Gastroesophageal sphincter (tissue), 4 donors: ENCODE data around the gene C14orf180. TPM values are rescaled to one million over a fixed set of nuclear protein-coding genes. Genes with fewer than 3 reads are reported as not detected.
"Not testable (repeated sequence)": the region's sequence is repeated elsewhere in the genome, so short reads cannot be mapped to it uniquely, and the experiment has no call there.

Experiments used
- ATAC-seq: fragments of 150-250 bp; one replicate; pipeline ENCODE4 v1.9.1; 2016; ENCODE audit warnings: mild to moderate bottlenecking, moderate library complexity
- H3K27ac ChIP-seq, 4 donors: fragments of 200-600 bp; sonication (generic) in 3 of 4; 1 replicate in 3 of 4; 2 replicates in 1 of 4; pipeline ENCODE4 v1.5.1; 2016 to 2019
- H3K27me3 ChIP-seq: fragments of 200-600 bp; sonication (generic); one replicate; pipeline ENCODE4 v1.5.1; 2019
- H3K36me3 ChIP-seq, 2 donors: fragments of 200-600 bp; sonication (generic); one replicate each; pipeline ENCODE4 v1.5.1; 2019; ENCODE audit warnings: control low read depth in 1 of 2
- H3K4me1 ChIP-seq, 3 donors: fragments of 200-600 bp; sonication (generic); 1 replicate in 2 of 3; 2 replicates in 1 of 3; pipeline ENCODE4 v1.5.1; 2016 to 2019; ENCODE audit warnings: control low read depth in 2 of 3
- H3K4me3 ChIP-seq, 2 donors: fragments of 200-600 bp; sonication (generic); one replicate each; pipeline ENCODE4 v1.5.1; 2019; ENCODE audit warnings: mild to moderate bottlenecking in 1 of 2, moderate library complexity in 1 of 2
- H3K9me3 ChIP-seq, 3 donors: fragments of 200-600 bp; sonication (generic); one replicate each; pipeline ENCODE4 v1.5.1; 2017 to 2019; ENCODE audit warnings: control low read depth in 2 of 3
- EP300 ChIP-seq: sonication (generic); formaldehyde crosslinking; IDR thresholded peaks from one replicate; pipeline ENCODE4 v1.6.1; 2017; ENCODE audit warnings: antibody characterized with exemption, mild to moderate bottlenecking
- POLR2A ChIP-seq, 2 donors: fragments of 450-650 bp; IDR thresholded peaks; one replicate each; pipeline ENCODE4 v1.6.1; 2017; ENCODE audit warnings: antibody characterized with exemption in 2 of 2, mild to moderate bottlenecking in 2 of 2, moderate library complexity in 1 of 2
- POLR2AphosphoS5 ChIP-seq: sonication (generic); formaldehyde crosslinking; IDR thresholded peaks from one replicate; pipeline ENCODE4 v1.6.1; 2017; ENCODE audit warnings: antibody characterized with exemption
- WGBS, 2 donors: methylation state at CpG; one replicate each; pipeline ENCODE4 v1.1.5; 2018; ENCODE audit warnings: low coverage in 1 of 2; 5-methylcytosine and 5-hydroxymethylcytosine counted together
- total RNA-seq, 4 donors: library from RNA; depleted of rRNA; stranded (reverse); fragments of >200 nt; gene quantifications; one replicate each; pipeline ENCODE4 v1.1.0, GENCODE V29; 2016
- TF ChIP-seq, protein P1 (sequence below), 4 experiments: fragments of 200-600 bp in 2 of 4; fragments of 450-650 bp in 2 of 4; sonication (generic) in 1 of 4; IDR thresholded peaks; one replicate each; pipeline ENCODE4 v1.5.1; 2017 to 2019; ENCODE audit warnings: antibody characterized with exemption in 4 of 4, mild to moderate bottlenecking in 2 of 4, moderate library complexity in 2 of 4

The C14orf180 gene
- total RNA-seq, 4 donors from 2014 or later: 0.54 to 0.78 TPM; not detected in 2

DNA sequence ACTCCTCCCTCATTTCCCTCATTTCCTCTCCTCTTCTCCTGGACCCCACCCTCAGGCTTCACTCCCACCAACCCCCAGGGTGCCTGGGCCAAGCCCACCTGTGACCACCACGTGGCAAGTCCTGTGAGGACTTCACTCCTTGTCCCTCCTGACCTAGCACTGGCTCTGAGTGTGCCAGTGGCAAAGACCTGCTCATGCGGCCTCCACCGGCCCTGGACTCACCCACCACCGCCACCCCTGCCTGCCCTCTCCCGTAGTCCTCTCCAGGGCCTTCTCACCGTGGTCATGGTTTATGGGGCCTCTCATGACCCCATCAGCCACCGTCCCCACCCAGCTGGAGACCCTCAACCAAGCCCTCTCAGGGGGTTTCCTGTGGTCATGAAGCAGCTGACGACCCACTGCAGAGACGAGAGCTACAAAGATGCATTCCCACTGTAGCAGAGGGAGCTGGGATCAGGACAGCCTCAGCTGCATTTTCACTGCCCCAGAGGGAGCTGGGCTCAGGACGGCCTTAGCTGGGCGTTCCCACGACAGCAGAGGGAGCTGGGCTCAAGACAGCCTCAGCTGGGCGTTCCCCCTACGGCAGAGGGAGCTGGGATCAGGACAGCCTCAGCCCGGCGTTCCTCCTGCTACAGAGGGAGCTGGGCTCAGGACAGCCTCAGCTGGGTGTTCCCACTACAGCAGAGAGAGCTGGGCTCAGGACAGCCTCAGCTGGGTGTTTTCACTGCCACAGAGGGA lies 3.2 kb upstream of the C14orf180 start:
- TF ChIP-seq, protein P1, sequence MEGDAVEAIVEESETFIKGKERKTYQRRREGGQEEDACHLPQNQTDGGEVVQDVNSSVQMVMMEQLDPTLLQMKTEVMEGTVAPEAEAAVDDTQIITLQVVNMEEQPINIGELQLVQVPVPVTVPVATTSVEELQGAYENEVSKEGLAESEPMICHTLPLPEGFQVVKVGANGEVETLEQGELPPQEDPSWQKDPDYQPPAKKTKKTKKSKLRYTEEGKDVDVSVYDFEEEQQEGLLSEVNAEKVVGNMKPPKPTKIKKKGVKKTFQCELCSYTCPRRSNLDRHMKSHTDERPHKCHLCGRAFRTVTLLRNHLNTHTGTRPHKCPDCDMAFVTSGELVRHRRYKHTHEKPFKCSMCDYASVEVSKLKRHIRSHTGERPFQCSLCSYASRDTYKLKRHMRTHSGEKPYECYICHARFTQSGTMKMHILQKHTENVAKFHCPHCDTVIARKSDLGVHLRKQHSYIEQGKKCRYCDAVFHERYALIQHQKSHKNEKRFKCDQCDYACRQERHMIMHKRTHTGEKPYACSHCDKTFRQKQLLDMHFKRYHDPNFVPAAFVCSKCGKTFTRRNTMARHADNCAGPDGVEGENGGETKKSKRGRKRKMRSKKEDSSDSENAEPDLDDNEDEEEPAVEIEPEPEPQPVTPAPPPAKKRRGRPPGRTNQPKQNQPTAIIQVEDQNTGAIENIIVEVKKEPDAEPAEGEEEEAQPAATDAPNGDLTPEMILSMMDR (IDR thresholded peaks at IDR 0.05): no peak
- TF ChIP-seq POLR2A (IDR thresholded peaks at IDR 0.05) (no peak), EP300 (no peak), POLR2AphosphoS5 (no peak)
- no peaks in the 10 kb centered on the region for H3K9me3 ChIP-seq
- no peak overlapping the region for H3K4me3 ChIP-seq
- H3K27me3 ChIP-seq: peaks cover 77% of the 10 kb centered on the region
- no peak overlapping the region for H3K27ac ChIP-seq
- H3K4me1 ChIP-seq: peaks cover 0 to 24% (median 0%) of the 10 kb centered on the region in 3 donors
- ATAC-seq: no peak
- 100% methylated on average over 1 of the region's 16 CpGs; no CpG with 5 or more reads in 1 of the 2 donors for WGBS, 2 donors
- no peaks in the 10 kb centered on the region for H3K36me3 ChIP-seq

DNA sequence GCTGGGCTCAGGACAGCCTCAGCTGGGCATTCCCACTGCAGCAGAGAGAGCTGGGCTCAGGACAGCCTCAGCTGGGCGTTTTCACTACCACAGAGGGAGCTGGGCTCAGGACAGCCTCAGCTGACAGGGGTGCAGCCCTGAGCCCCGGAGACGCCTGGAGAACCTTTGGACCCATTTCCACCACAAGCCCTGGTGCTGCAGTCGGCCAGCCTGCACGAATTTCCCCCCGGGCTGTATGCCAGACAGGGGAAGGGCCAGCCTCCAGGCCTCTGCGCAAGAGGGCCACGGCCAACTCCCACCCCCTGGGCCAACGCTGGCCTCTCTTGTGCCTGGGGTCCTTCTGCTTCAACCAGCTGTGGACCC lies 2.6 kb upstream of the C14orf180 start:
- Histone ChIP-seq H3K27ac (no peak overlapping the region), H3K9me3 (no peaks in the 10 kb centered on the region), H3K36me3 (no peaks in the 10 kb centered on the region), H3K4me3 (no peak overlapping the region), H3K27me3 (peaks cover 77% of the 10 kb centered on the region), H3K4me1 (peaks cover 0 to 29% (median 0%) of the 10 kb centered on the region in 3 donors)
- no peak for TF ChIP-seq POLR2A (IDR thresholded peaks at IDR 0.05)
- no peak for TF ChIP-seq EP300
- TF ChIP-seq, protein P1 (IDR thresholded peaks at IDR 0.05): no peak
- TF ChIP-seq POLR2AphosphoS5: no peak
- no CpG with 5 or more reads among the region's 9 CpGs for WGBS, 2 donors
- ATAC-seq: no peak

DNA sequence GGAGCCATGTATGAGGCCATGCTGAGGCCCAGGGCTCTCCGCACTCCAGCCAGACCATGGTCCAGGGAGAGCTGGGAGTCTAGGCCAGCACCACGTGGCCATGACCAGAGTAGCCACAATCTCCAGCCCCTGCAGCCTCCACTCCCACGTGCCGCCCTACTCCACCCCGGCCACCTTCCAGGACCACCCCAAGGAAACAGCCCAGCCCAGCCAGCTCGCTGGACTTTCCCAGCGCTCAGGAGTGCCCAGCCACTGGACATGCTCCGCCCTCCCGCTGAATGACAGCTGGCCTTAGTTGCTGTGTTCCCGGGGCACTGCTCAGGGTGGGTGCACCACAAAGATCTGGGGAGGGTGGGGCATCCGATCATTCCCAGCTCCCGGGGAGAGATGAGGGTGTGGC lies 2.1 kb upstream of the C14orf180 start:
- TF ChIP-seq POLR2A (IDR thresholded peaks at IDR 0.05): no peak
- H3K36me3 ChIP-seq: no peaks in the 10 kb centered on the region
- no CpG with 5 or more reads among the region's 12 CpGs for WGBS, 2 donors
- ATAC-seq: no peak
- no peaks in the 10 kb centered on the region for H3K9me3 ChIP-seq
- peaks cover 72% of the 10 kb centered on the region for H3K27me3 ChIP-seq
- H3K27ac ChIP-seq: no peak overlapping the region
- no peak overlapping the region for H3K4me3 ChIP-seq
- H3K4me1 ChIP-seq: peaks cover 0 to 34% (median 0%) of the 10 kb centered on the region in 3 donors

DNA sequence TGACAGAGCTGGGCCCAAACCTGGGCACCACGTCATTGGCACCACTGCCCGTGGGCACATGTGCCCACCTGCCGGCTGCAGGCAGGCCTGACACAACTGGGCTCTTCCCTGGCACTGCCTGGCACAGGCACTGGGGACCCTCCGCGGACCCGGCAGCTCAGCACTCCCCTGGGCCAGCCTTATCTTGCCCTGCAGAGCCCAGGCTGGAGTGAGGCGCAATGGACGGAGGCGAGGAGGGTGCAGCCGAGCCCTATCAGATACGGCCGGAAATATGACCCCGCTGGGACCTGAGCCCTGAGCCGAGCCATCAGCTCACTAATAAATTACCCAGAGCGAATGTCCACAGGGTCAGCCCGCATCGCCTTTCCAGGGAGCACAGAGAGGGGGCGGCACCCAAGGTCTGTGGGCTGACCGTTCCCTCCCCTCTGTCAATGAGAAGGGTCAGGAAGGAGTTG lies 1.7 kb upstream of the C14orf180 start:
- H3K9me3 ChIP-seq: no peaks in the 10 kb centered on the region
- TF ChIP-seq POLR2AphosphoS5 (no peak), POLR2A (IDR thresholded peaks at IDR 0.05) (no peak), EP300 (no peak)
- TF ChIP-seq, protein P1 (IDR thresholded peaks at IDR 0.05): no peak
- ATAC-seq: no peak
- no CpG with 5 or more reads among the region's 19 CpGs for WGBS, 2 donors
- H3K27ac ChIP-seq: no peak overlapping the region
- H3K4me3 ChIP-seq: no peak overlapping the region
- H3K36me3 ChIP-seq: no peaks in the 10 kb centered on the region
- peaks cover 0 to 39% (median 0%) of the 10 kb centered on the region in 3 donors for H3K4me1 ChIP-seq
- H3K27me3 ChIP-seq: peaks cover 67% of the 10 kb centered on the region

DNA sequence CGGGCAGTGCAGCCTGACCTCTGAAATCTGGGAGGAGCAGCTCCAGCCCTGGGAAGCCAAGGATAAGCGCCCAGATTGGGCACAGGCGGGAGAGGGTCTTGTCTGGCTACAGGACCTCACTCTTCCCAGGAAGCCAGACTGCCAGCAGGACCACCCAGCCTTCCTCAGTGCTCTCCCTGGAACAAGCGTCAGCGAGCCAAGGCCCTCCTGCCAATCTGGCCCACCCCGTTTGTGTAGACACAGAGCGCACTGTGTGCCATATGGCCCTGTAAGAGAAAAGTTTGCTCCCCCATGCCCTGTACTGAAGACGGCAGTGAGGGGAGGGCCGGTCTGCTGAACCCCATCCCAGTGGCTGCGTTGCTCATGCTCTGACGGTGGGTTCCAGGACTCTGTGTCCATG lies 1.2 kb upstream of the C14orf180 start:
- 70% methylated on average over 7 of the region's 11 CpGs; no CpG with 5 or more reads in 1 of the 2 donors for WGBS, 2 donors
- no peaks in the 10 kb centered on the region for H3K36me3 ChIP-seq
- peaks cover 0 to 43% (median 0%) of the 10 kb centered on the region in 3 donors for H3K4me1 ChIP-seq
- no peak for ATAC-seq
- no peak overlapping the region for H3K27ac ChIP-seq
- H3K9me3 ChIP-seq: no peaks in the 10 kb centered on the region
- peaks cover 65% of the 10 kb centered on the region for H3K27me3 ChIP-seq
- TF ChIP-seq EP300 (no peak), POLR2AphosphoS5 (no peak)
- H3K4me3 ChIP-seq: no peak overlapping the region

DNA sequence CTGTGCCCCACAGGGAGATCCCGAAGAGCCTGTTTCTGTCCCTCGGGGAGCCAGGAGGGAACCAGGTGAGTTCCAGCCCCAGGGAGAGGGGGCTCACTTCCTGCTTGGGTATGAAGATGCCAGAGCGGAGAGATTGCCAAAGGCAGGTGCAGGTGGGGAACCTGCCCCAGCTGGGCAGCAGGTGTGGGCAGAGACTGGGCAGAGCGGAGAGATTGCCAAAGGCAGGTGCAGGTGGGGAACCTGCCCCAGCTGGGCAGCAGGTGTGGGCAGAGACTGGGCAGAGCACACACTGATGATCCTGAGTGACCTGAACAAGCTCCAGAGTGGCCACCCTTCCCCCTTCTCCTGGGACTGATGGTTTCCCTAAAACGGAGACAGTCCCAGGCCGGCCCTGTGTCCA lies 375 bp downstream of the C14orf180 start:
- not testable (repeated sequence) for H3K9me3 ChIP-seq, H3K36me3 ChIP-seq, H3K4me3 ChIP-seq, H3K27ac ChIP-seq, ATAC-seq
- Histone ChIP-seq H3K27me3 (peaks cover 59% of the 10 kb centered on the region), H3K4me1 (peaks cover 0 to 43% (median 0%) of the 10 kb centered on the region in 3 donors)
- 40% methylated on average over 1 of the region's 6 CpGs; no CpG with 5 or more reads in 1 of the 2 donors for WGBS, 2 donors
